SK-N-SH treated with all-trans-retinoic acid at 6 μM for 48 hours (cell line): ENCODE measurements around the gene SYNDIG1L.

ENCODE experiments used
- ZC3H10 ChIP-seq: fragments of 250-450 bp; sonication (Bioruptor Pico); IDR thresholded peaks from 2 replicates; pipeline ENCODE4 v1.5.1; 2021; ENCODE audit warnings: mild to moderate bottlenecking, moderate library complexity
- ZFP3 ChIP-seq: fragments of 250-450 bp; sonication (Bioruptor Pico); IDR thresholded peaks from 2 replicates; pipeline ENCODE4 v1.5.0; 2020; ENCODE audit warnings: mild to moderate bottlenecking, moderate library complexity
- ZFP30 ChIP-seq: fragments of 450-650 bp; formaldehyde crosslinking; IDR thresholded peaks from 2 replicates; pipeline ENCODE4 v1.5.0; 2022; ENCODE audit warnings: mild to moderate bottlenecking, moderate library complexity

DNA sequence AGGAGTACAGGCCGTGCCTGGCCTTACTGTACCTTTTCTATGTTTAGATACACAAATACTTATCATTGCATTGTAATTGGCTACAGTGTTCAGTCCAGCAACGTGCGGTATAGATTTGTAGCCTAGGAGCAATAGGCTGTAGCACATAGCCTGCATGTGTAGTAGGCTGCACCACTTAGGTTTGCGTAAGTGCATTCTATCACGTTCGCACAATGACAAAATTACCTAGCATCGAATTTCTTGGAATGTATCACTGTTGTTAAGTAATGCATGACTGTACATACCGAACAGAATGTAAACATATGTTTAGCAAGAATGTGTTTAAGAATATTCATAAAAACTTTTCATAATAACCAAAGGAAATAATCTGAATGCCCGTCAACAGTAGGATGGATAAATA lies 45.8 kb downstream of the SYNDIG1L start:
- TF ChIP-seq ZFP3 (CRISPR knock-in tag), result no peak
- no peak for TF ChIP-seq ZC3H10
- no peak for TF ChIP-seq ZFP30 (CRISPR knock-in tag)
